Neural progenitor cell (in vitro differentiated cells): ENCODE measurements around the gene CAMK2D. TPM values are rescaled to one million over a fixed set of nuclear protein-coding genes. Genes with fewer than 3 reads are reported as not detected.

Source experiments
- DNase-seq: peaks from one replicate; pipeline ENCODE4 v3.0.0-alpha.2; 2016; ENCODE audit warnings: low spot score
- H2AFZ ChIP-seq: fragments of 200-600 bp; sonication (generic); replicated peaks from 2 replicates; pipeline ENCODE4 v1.6.1; 2016; ENCODE audit warnings: antibody characterized with exemption
- H3F3A ChIP-seq: fragments of 200-600 bp; sonication (generic); 2 replicates; pipeline ENCODE4 v1.6.1; 2016; ENCODE audit warnings: antibody characterized with exemption, low read depth
- H3K27ac ChIP-seq: fragments of 200-600 bp; sonication (generic); 2 replicates; pipeline ENCODE4 v1.5.1; 2016; ENCODE audit warnings: mild to moderate bottlenecking
- H3K27me3 ChIP-seq: fragments of 200-600 bp; sonication (generic); 2 replicates; pipeline ENCODE4 v1.6.1; 2016; ENCODE audit warnings: mild to moderate bottlenecking, moderate library complexity
- H3K36me3 ChIP-seq: fragments of 200-600 bp; sonication (generic); 2 replicates; pipeline ENCODE4 v1.5.1; 2016
- H3K4me1 ChIP-seq: fragments of 200-600 bp; sonication (generic); 2 replicates; pipeline ENCODE4 v1.6.1; 2016; ENCODE audit warnings: mixed run types
- H3K4me2 ChIP-seq: fragments of 200-600 bp; sonication (generic); 2 replicates; pipeline ENCODE4 v1.6.1; 2016
- H3K4me3 ChIP-seq: fragments of 200-600 bp; sonication (generic); 2 replicates; pipeline ENCODE4 v1.5.1; 2016
- H3K79me2 ChIP-seq: fragments of 200-600 bp; sonication (generic); 2 replicates; pipeline ENCODE4 v1.6.1; 2016; ENCODE audit warnings: low read depth
- H3K9ac ChIP-seq: fragments of 200-600 bp; sonication (generic); 2 replicates; pipeline ENCODE4 v1.6.1; 2016
- H3K9me3 ChIP-seq: fragments of 200-600 bp; sonication (generic); 2 replicates; pipeline ENCODE4 v1.5.1; 2016; ENCODE audit warnings: low read depth
- H4K20me1 ChIP-seq: fragments of 200-600 bp; sonication (generic); 2 replicates; pipeline ENCODE4 v1.6.1; 2016; ENCODE audit warnings: low read depth
- H3K27ac Mint-ChIP-seq: 3 replicates; pipeline ENCODE4 v1.8.0; 2021; ENCODE audit warnings: mixed read lengths
- H3K27me3 Mint-ChIP-seq: 2 replicates; pipeline ENCODE4 v1.8.0; 2022; ENCODE audit warnings: low read depth, mild to moderate bottlenecking, inconsistent platforms, moderate library complexity, mixed read lengths; ENCODE audit not compliant: insufficient read depth
- H3K36me3 Mint-ChIP-seq: 3 replicates; pipeline ENCODE4 v1.8.0; 2021; ENCODE audit warnings: mixed read lengths
- H3K4me1 Mint-ChIP-seq: 3 replicates; pipeline ENCODE4 v1.8.0; 2021; ENCODE audit warnings: mixed read lengths
- H3K4me3 Mint-ChIP-seq: 3 replicates; pipeline ENCODE4 v1.8.0; 2021; ENCODE audit warnings: mild to moderate bottlenecking, moderate library complexity, mixed read lengths
- H3K9me3 Mint-ChIP-seq: 3 replicates; pipeline ENCODE4 v1.8.0; 2020; ENCODE audit warnings: mixed read lengths
- EZH2 ChIP-seq: fragments of 200-600 bp; sonication (generic); IDR thresholded peaks from 2 replicates; pipeline ENCODE4 v1.6.1; 2017; ENCODE audit warnings: antibody characterized with exemption, mild to moderate bottlenecking, moderate library complexity
- EZH2phosphoT487 ChIP-seq: fragments of 200-600 bp; sonication (generic); IDR thresholded peaks from 2 replicates; pipeline ENCODE4 v1.6.1; 2017; ENCODE audit warnings: antibody characterized with exemption
- total RNA-seq: library from RNA; depleted of rRNA; stranded (reverse); fragments of >200 nt; gene quantifications from 2 replicates; pipeline ENCODE4 v1.2.3, GENCODE V29; 2015; ENCODE audit warnings: low replicate concordance
- TF ChIP-seq, protein P1 (sequence below): fragments of 200-600 bp; sonication (generic); IDR thresholded peaks from 2 replicates; pipeline ENCODE4 v1.5.1; 2017; ENCODE audit warnings: antibody characterized with exemption, mild to moderate bottlenecking

The CAMK2D gene
- total RNA-seq, 1 donor from 2014 or later = 33.2 TPM

DNA sequence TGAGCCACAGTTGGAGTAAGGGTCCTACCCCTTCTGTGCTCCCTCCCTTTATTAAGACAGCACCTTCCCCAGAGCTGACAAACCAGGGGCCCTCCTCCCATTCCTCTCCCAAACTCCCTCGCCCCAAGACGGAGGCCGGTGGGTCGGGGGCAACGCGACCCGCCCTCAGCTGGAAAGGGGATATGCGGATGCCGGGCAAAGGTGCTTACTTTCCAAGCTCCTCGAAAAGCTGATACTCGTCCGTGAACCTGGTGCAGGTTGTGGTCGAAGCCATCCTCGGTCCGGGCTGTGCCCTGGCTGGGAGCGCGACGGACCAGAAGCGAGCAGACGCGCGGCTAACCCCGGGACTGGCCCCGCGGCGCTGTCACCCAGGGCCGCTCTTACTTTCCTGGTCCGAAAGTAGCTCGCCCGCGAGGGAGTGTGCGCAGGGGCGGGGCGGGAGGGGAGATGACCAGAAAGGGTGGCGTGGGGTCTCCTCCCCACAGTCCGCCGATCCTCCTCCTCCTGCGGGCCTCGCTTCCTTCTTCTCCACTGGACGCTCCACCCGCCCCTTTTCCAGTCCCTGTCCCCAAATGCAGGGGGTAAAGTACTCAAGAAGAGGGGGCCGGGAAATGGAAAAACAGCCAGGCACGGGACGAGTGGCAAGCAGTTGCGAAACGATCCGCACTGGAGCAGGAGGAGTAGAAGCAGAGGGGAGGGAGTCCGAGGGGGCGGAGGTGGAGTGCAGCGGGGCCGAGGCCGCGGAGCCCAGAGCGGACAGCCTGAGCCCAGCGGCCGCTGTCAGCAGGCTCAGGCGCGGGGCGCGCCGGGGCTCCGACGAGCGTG lies 531 bp downstream of the CAMK2D start:
- Histone ChIP-seq H3K4me3 (peak overlapping the region; percentile 77), H3K27ac (no peak overlapping the region), H3K27me3 (peaks cover 4% of the 10 kb centered on the region), H3K79me2 (peaks cover 12% of the 10 kb centered on the region), H3F3A (peaks cover 18% of the 10 kb centered on the region), H2AFZ (peak overlapping the region; percentile 90), H3K9me3 (no peaks in the 10 kb centered on the region), H3K4me1 (peaks cover 10% of the 10 kb centered on the region), H4K20me1 (no peaks in the 10 kb centered on the region), H3K4me2 (peak overlapping the region; percentile 86), H3K36me3 (no peaks in the 10 kb centered on the region), H3K9ac (peak overlapping the region; percentile 34)
- H3K36me3 Mint-ChIP-seq = no peaks in the 10 kb centered on the region
- H3K4me1 Mint-ChIP-seq = peaks cover 35% of the 10 kb centered on the region
- peak overlapping the region; percentile 96 for H3K4me3 Mint-ChIP-seq
- TF ChIP-seq, protein P1, sequence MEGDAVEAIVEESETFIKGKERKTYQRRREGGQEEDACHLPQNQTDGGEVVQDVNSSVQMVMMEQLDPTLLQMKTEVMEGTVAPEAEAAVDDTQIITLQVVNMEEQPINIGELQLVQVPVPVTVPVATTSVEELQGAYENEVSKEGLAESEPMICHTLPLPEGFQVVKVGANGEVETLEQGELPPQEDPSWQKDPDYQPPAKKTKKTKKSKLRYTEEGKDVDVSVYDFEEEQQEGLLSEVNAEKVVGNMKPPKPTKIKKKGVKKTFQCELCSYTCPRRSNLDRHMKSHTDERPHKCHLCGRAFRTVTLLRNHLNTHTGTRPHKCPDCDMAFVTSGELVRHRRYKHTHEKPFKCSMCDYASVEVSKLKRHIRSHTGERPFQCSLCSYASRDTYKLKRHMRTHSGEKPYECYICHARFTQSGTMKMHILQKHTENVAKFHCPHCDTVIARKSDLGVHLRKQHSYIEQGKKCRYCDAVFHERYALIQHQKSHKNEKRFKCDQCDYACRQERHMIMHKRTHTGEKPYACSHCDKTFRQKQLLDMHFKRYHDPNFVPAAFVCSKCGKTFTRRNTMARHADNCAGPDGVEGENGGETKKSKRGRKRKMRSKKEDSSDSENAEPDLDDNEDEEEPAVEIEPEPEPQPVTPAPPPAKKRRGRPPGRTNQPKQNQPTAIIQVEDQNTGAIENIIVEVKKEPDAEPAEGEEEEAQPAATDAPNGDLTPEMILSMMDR = no peak
- no peak for TF ChIP-seq EZH2phosphoT487
- no peak for TF ChIP-seq EZH2
- peaks cover 11% of the 10 kb centered on the region for H3K27me3 Mint-ChIP-seq
- peak overlapping the region; percentile 91 for H3K27ac Mint-ChIP-seq
- no peaks in the 10 kb centered on the region for H3K9me3 Mint-ChIP-seq
- peak; percentile 62 for DNase-seq

DNA sequence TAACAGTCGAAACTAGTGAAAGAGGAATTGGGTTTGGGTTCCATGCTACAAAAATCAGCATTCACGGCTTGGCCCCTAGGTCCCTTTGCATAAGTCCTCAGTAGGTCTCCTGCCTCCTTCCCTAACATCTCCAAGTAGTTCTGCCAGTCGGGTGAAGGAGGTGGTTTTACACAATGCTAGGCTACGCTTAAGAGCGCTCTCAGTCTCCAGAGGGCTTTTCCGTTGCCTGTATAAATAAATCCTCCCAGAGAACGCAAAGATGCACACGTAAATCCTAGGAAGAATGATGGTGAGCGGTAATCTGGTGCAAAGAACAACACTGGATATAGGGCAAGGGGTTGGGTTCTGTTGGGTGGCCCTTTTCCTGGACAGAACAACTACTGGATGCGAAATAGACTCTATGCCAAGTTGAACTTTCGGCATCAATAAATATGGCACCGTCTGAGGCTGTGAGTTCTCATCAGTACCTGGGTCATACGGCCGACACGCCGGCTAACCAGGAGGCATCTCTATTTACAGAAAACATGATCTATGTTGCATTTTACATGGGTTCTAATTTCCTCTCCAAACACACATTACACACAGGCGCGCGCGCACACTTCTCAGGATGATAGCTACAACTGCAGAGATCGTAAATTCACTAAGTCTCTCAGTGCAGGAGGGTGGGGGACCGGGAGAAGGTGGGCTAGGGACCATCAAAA lies 1.3 kb downstream of the CAMK2D start:
- no peak overlapping the region for H3K27ac ChIP-seq
- Mint-ChIP-seq H3K9me3 (no peaks in the 10 kb centered on the region), H3K27me3 (peaks cover 11% of the 10 kb centered on the region), H3K27ac (peak overlapping the region; percentile 91), H3K36me3 (no peaks in the 10 kb centered on the region), H3K4me3 (peak overlapping the region; percentile 96), H3K4me1 (peaks cover 42% of the 10 kb centered on the region)
- peak overlapping the region; percentile 86 for H3K4me2 ChIP-seq
- peaks cover 12% of the 10 kb centered on the region for H3K79me2 ChIP-seq
- peak overlapping the region; percentile 77 for H3K4me3 ChIP-seq
- H3K27me3 ChIP-seq = peaks cover 4% of the 10 kb centered on the region
- H3F3A ChIP-seq = peaks cover 18% of the 10 kb centered on the region
- no peaks in the 10 kb centered on the region for H3K9me3 ChIP-seq
- H3K9ac ChIP-seq = no peak overlapping the region
- TF ChIP-seq EZH2phosphoT487 (no peak), EZH2 (no peak)
- TF ChIP-seq, protein P1 = no peak
- H3K36me3 ChIP-seq = no peaks in the 10 kb centered on the region
- H2AFZ ChIP-seq = peak overlapping the region; percentile 90
- H4K20me1 ChIP-seq = no peaks in the 10 kb centered on the region
- peaks cover 12% of the 10 kb centered on the region for H3K4me1 ChIP-seq
- peak; percentile 62 for DNase-seq

DNA sequence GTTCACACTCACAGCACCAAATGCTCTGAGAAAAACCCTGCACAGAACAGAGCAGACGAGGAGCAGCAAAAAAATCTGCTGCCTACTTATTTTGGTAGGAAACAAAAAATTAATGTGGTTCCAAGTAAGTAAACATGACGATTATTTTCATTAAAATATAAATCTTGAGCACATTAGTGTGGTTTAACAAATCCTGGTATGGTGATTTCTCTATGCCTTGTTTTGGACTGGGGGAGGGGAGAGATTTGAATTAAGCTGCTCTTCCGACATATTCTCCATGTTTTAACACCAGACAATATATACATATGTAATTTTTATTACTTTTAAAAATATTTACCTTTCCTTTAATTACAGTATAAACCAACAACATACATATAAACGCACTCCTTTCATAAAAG lies 1.8 kb downstream of the CAMK2D start:
- Histone ChIP-seq H3K27ac (no peak overlapping the region), H3K79me2 (peaks cover 12% of the 10 kb centered on the region), H3K4me1 (peaks cover 12% of the 10 kb centered on the region), H3K4me3 (peak overlapping the region; percentile 77), H3K9ac (no peak overlapping the region), H4K20me1 (no peaks in the 10 kb centered on the region), H3F3A (peaks cover 18% of the 10 kb centered on the region), H3K9me3 (no peaks in the 10 kb centered on the region), H3K36me3 (no peaks in the 10 kb centered on the region), H2AFZ (no peak overlapping the region), H3K4me2 (peak overlapping the region; percentile 86), H3K27me3 (peaks cover 4% of the 10 kb centered on the region)
- Mint-ChIP-seq H3K27me3 (peaks cover 11% of the 10 kb centered on the region), H3K36me3 (no peaks in the 10 kb centered on the region), H3K4me3 (peak overlapping the region; percentile 96), H3K4me1 (peaks cover 42% of the 10 kb centered on the region), H3K9me3 (no peaks in the 10 kb centered on the region), H3K27ac (peak overlapping the region; percentile 91)
- TF ChIP-seq EZH2 (no peak), EZH2phosphoT487 (no peak)
- TF ChIP-seq, protein P1 = no peak
- DNase-seq = no peak
